ENCODE data around the gene CFAP161.
"Not testable (repeated sequence)": the region's sequence is repeated elsewhere in the genome, so short reads cannot be mapped to it uniquely, and the experiment has no call there.

Gene CFAP161

GRCh38 chr15:81108427-81108826, 25.6 kb upstream of the CFAP161 start:
- no peak for DNase-seq

GRCh38 chr15:81111018-81111417, 23.1 kb upstream of the CFAP161 start:
- no peak for DNase-seq

- no peak for DNase-seq
Observed at GRCh38 chr15:81111510-81112470, 22.3 kb upstream of the CFAP161 start.

- no peak for DNase-seq
Observed at GRCh38 chr15:81113204-81113657, 20.8 kb upstream of the CFAP161 start.

- no peak for DNase-seq
Observed at GRCh38 chr15:81113861-81114291, 20.2 kb upstream of the CFAP161 start.

GRCh38 chr15:81115054-81115939, 18.8 kb upstream of the CFAP161 start:
- no peak for DNase-seq

GRCh38 chr15:81117136-81117535, 16.9 kb upstream of the CFAP161 start:
- no peak for DNase-seq

GRCh38 chr15:81117581-81117980, 16.5 kb upstream of the CFAP161 start:
- no peak for DNase-seq

GRCh38 chr15:81118361-81118760, 15.7 kb upstream of the CFAP161 start:
- DNase-seq: no peak

- no peak for DNase-seq
Observed at GRCh38 chr15:81120069-81120468, 14.0 kb upstream of the CFAP161 start.

- no peak for DNase-seq
Observed at GRCh38 chr15:81126892-81127291, 7.2 kb upstream of the CFAP161 start.

GRCh38 chr15:81141478-81141877, 7.4 kb downstream of the CFAP161 start:
- not testable (repeated sequence) for DNase-seq

GRCh38 chr15:81146006-81146405, 11.9 kb downstream of the CFAP161 start:
- DNase-seq: no peak

GRCh38 chr15:81146466-81146865, 12.4 kb downstream of the CFAP161 start:
- DNase-seq: no peak

- no peak for DNase-seq
Observed at GRCh38 chr15:81151389-81151788, 17.3 kb downstream of the CFAP161 start.

GRCh38 chr15:81152339-81152738, 18.3 kb downstream of the CFAP161 start:
- no peak for DNase-seq

- no peak for DNase-seq
Observed at GRCh38 chr15:81152799-81153198, 18.7 kb downstream of the CFAP161 start.

GRCh38 chr15:81155375-81156218, 21.5 kb downstream of the CFAP161 start:
- no peak for DNase-seq

GRCh38 chr15:81156324-81156723, 22.3 kb downstream of the CFAP161 start:
- DNase-seq: no peak

GRCh38 chr15:81157195-81157938, 23.3 kb downstream of the CFAP161 start:
- no peak for DNase-seq

- no peak for DNase-seq
Observed at GRCh38 chr15:81157939-81158223, 23.8 kb downstream of the CFAP161 start.

- not testable (repeated sequence) for DNase-seq
Observed at GRCh38 chr15:81158561-81158960, 24.5 kb downstream of the CFAP161 start.
